ENCODE results near the gene CUL3. TPM values are rescaled to one million over a fixed set of nuclear protein-coding genes. Genes with fewer than 3 reads are reported as not detected.
A peak's percentile ranks its signal among the peaks of the same experiment; 100 is the strongest.
"Not testable (repeated sequence)": the region's sequence is repeated elsewhere in the genome, so short reads cannot be mapped to it uniquely, and the experiment has no call there.

CUL3 gene
- total RNA-seq, 1 experiment from 2014 or later, result 78.6 TPM

DNA sequence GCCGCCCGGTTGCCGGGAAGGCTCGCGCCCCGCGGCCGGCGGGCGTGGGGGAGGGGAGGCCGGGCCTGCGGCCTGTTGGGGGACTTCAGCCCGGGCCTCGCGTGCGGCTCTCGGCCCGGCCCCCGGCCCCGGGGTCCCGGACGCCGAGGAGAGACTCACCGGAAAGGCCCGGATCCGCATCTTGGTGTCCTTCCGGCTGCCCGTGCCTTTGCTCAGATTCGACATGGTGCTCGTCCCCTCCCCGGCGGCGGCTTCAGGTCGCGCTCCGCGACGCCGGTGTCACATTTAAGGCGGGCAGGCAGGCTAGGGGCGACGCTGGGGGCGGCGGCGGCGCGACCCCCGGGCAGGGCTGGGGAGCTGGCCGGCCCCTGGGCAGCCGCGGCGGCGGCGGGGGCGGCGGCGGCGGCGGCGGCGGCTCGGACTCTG, 365 bp downstream of the CUL3 start:
- in situ Hi-C loops (cut with HindIII; ENCODE audit: low pct_unique_long_range_greater_than_20kb, low sequenced_read_pairs), result no loop called here
- peak; percentile 29 for DNase-seq (ENCODE audit: low read depth)

- in situ Hi-C loops (cut with HindIII; ENCODE audit: low pct_unique_long_range_greater_than_20kb, low sequenced_read_pairs), result no loop called here
- peak; percentile 27 for DNase-seq (ENCODE audit: low read depth)
Measured at GRCh38 chr2:224584111-224584784, 915 bp downstream of the CUL3 start.

- in situ Hi-C loops (cut with HindIII; ENCODE audit: low pct_unique_long_range_greater_than_20kb, low sequenced_read_pairs), result not testable (repeated sequence)
Measured at GRCh38 chr2:224583033-224583432, 2.1 kb downstream of the CUL3 start.

DNA sequence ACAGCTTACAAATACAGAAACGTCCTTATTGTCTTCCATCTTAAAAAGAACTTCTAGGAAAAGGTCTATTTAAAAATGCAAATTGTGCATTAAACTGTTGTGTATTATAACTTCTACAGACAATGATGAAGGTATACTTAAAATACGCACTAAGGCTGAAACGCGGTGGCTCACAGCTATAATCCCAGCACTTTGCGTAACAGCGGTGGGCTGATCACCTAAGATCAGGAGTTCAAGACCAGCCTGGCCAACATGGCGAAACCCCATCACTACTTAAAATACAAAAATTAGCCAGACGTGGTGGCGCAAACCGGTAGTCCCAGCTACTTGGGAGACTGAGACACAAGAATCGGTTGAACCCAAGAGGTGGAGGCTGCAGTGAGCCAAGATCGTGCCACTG, 4.9 kb downstream of the CUL3 start:
- DNase-seq (ENCODE audit: low read depth), result no peak
- in situ Hi-C loops (cut with HindIII; ENCODE audit: low pct_unique_long_range_greater_than_20kb, low sequenced_read_pairs), result no loop called here

More at GRCh38 chr2:224583033-224583432, 2.1 kb downstream of the CUL3 start:
- DNase-seq (ENCODE audit: low read depth), result not testable (repeated sequence)

- no peak for DNase-seq (ENCODE audit: low read depth)
- in situ Hi-C loops (cut with HindIII; ENCODE audit: low pct_unique_long_range_greater_than_20kb, low sequenced_read_pairs), result no loop called here
Measured at GRCh38 chr2:224579411-224579810, 5.8 kb downstream of the CUL3 start.

- no peak for DNase-seq (ENCODE audit: low read depth)
- in situ Hi-C loops (cut with HindIII; ENCODE audit: low pct_unique_long_range_greater_than_20kb, low sequenced_read_pairs), result no loop called here
Measured at GRCh38 chr2:224577541-224577940, 7.6 kb downstream of the CUL3 start.

DNA sequence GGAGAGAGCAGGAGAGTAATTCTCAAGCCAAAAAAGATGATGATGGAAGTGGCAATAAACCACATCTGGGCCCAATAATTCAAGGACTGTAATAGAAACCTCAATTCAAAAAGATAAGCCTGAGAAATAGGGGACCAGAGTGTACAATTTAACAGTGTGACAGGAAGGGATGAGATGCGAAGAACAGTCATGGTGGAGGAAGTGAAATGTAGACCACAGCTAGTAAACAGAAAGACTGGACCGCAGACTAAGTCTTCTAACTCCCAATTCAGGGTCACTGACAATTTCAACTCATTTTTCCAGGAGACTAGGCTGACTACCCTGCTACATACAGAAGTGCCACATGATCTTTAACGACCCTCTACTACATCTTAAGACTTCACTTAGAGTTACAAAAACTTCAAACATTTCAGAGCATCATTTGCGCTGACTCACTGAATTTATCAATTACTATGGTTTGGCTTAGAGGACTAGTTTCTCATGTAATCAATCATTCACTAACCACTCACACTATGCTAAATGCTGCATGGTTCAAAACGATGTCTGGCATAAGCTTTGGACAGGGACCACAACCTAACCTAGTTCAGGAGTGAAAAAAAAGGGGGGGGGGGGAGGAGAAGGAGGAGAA, 9.0 kb downstream of the CUL3 start:
- DNase-seq (ENCODE audit: low read depth), result peak; percentile 25
- in situ Hi-C loops (cut with HindIII; ENCODE audit: low pct_unique_long_range_greater_than_20kb, low sequenced_read_pairs), result no loop called here

GRCh38 chr2:224574423-224575084, 10.6 kb downstream of the CUL3 start:
- DNase-seq (ENCODE audit: low read depth), result no peak
- in situ Hi-C loops (cut with HindIII; ENCODE audit: low pct_unique_long_range_greater_than_20kb, low sequenced_read_pairs), result no loop called here

DNA sequence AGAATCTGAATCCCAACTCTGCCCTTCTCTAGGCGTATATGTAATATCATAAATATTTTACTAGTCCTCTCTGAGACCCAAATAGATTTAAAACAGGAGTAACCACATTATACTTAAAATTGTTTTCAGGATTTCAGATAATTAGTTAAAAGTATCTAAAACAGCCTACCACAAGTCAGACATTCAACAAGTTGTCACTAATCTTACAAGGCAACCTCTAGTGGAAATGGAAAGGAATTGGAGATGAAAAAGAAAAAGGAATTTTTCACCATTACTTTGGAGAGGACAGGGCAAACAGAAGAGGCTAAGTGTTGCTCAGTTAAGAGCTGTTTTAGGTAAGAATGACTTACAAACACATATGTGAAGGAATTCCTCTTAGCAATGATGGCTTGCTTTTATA, 11.4 kb downstream of the CUL3 start:
- in situ Hi-C loops (cut with HindIII; ENCODE audit: low pct_unique_long_range_greater_than_20kb, low sequenced_read_pairs), result no loop called here
- no peak for DNase-seq (ENCODE audit: low read depth)

- no peak for DNase-seq (ENCODE audit: low read depth)
- in situ Hi-C loops (cut with HindIII; ENCODE audit: low pct_unique_long_range_greater_than_20kb, low sequenced_read_pairs), result no loop called here
Measured at GRCh38 chr2:224572338-224572737, 12.8 kb downstream of the CUL3 start.

GRCh38 chr2:224570328-224570993, 14.7 kb downstream of the CUL3 start:
- in situ Hi-C loops (cut with HindIII; ENCODE audit: low pct_unique_long_range_greater_than_20kb, low sequenced_read_pairs), result no loop called here
- DNase-seq (ENCODE audit: low read depth), result no peak

- in situ Hi-C loops (cut with HindIII; ENCODE audit: low pct_unique_long_range_greater_than_20kb, low sequenced_read_pairs), result no loop called here
- DNase-seq (ENCODE audit: low read depth), result peak; percentile 70
Measured at GRCh38 chr2:224569654-224570053, 15.5 kb downstream of the CUL3 start.

DNA sequence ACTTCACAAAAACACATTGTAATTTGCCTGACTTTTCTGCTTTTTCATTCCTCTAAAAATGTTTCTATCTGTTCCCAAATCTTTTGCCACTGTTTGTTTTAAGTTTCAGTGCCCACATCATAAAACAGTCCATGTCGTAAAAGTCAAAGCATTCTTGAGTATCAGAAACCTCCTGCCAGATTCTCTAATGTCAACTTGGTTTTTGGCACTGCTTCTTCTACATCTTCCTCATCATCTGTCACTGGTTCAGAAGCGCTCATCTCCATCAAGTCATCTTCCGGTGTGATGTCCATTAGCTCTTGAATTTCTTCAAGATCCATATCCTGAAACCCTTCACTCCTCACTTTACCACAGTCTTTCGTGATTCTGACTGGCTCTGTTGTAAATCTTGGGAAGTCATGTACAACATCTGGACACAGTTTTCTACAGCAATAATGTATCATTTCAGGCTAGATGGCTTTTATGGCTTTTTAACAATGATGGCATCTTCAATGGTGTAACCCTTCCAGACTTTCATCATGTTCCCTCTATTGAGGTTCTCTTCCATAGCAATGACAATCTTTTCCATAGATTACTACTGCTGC, 19.6 kb downstream of the CUL3 start:
- in situ Hi-C loops (cut with HindIII; ENCODE audit: low pct_unique_long_range_greater_than_20kb, low sequenced_read_pairs), result no loop called here
- DNase-seq (ENCODE audit: low read depth), result no peak

- DNase-seq (ENCODE audit: low read depth), result no peak
- in situ Hi-C loops (cut with HindIII; ENCODE audit: low pct_unique_long_range_greater_than_20kb, low sequenced_read_pairs), result no loop called here
Measured at GRCh38 chr2:224563537-224563936, 21.6 kb downstream of the CUL3 start.

DNA sequence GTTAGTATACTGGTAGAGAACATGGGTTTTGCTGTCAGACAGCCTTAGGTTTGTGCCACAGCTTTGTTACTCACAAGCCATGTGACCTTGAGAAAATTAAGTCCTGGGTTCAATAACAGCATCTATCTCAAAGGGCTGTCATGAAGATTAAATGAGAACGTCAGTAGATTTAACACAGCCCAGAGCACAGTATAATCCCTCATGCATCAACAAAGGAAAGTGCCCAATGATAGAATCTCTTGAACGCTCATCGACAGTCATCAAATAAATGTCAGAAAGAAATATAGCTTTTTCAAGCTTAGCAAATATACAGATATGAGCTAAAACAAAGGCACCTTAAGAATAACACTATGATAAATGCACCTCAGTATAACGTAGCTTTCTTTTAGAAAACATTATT, 22.3 kb downstream of the CUL3 start:
- in situ Hi-C loops (cut with HindIII; ENCODE audit: low pct_unique_long_range_greater_than_20kb, low sequenced_read_pairs), result no loop called here
- no peak for DNase-seq (ENCODE audit: low read depth)

- in situ Hi-C loops (cut with HindIII; ENCODE audit: low pct_unique_long_range_greater_than_20kb, low sequenced_read_pairs), result no loop called here
Measured at GRCh38 chr2:224561234-224562005, 23.7 kb downstream of the CUL3 start.

GRCh38 chr2:224560549-224560948, 24.6 kb downstream of the CUL3 start:
- in situ Hi-C loops (cut with HindIII; ENCODE audit: low pct_unique_long_range_greater_than_20kb, low sequenced_read_pairs), result no loop called here
- no peak for DNase-seq (ENCODE audit: low read depth)

More at GRCh38 chr2:224561234-224562005, 23.7 kb downstream of the CUL3 start:
- no peak for DNase-seq (ENCODE audit: low read depth)

- in situ Hi-C loops (cut with HindIII; ENCODE audit: low pct_unique_long_range_greater_than_20kb, low sequenced_read_pairs), result no loop called here
- DNase-seq (ENCODE audit: low read depth), result no peak
Measured at GRCh38 chr2:224557610-224558009, 27.6 kb downstream of the CUL3 start.

All from Caki2 (cell line).